ENCODE data around the gene BAZ1B.

- no peak for TF ChIP-seq CTCF (IDR thresholded peaks at IDR 0.05)
- TF ChIP-seq EZH2 (IDR thresholded peaks at IDR 0.05) = no peak
Measured at GRCh38 chr7:73565675-73566340, 43.7 kb upstream of the BAZ1B start.

Measured in neural progenitor cell (in vitro differentiated cells).